CD8-positive, alpha-beta memory T cell (primary cell): ENCODE data around the gene EPHA8. TPM values are rescaled to one million over a fixed set of nuclear protein-coding genes. Genes with fewer than 3 reads are reported as not detected.

Experiments
- CTCF ChIA-PET: fragments of 350-600 bp; sonication (Branson Sonifier 250); formaldehyde crosslinking; loops from one replicate; lab custom pipeline; 2021; ENCODE audit warnings: antibody characterized with exemption; lab: Charles Lee
- POLR2A ChIA-PET: fragments of 350-600 bp; sonication (Branson Sonifier 250); formaldehyde crosslinking; loops from one replicate; lab custom pipeline; 2021; ENCODE audit warnings: antibody characterized with exemption; lab: Charles Lee
- DNase-seq, 5 donors: peaks; one replicate each; pipeline versions ENCODE4 v3.0.0 to v3.0.0-alpha.2; 2020 to 2022; ENCODE audit warnings: mixed read lengths in 1 of 5
- H3K27ac ChIP-seq: one replicate; pipeline ENCODE4 v1.7.0; 2013; ENCODE audit warnings: low read depth, mild to moderate bottlenecking, low read length, moderate library complexity
- H3K27me3 ChIP-seq: 2 replicates; pipeline ENCODE4 v1.7.0; 2013; ENCODE audit warnings: low read length, mild to moderate bottlenecking; ENCODE audit not compliant: insufficient read depth, poor library complexity, severe bottlenecking
- H3K36me3 ChIP-seq: 2 replicates; pipeline ENCODE4 v1.7.0; 2013; ENCODE audit warnings: mild to moderate bottlenecking, low read length, moderate library complexity; ENCODE audit not compliant: insufficient read depth
- H3K4me1 ChIP-seq: 2 replicates; pipeline ENCODE4 v1.7.0; 2013; ENCODE audit warnings: mild to moderate bottlenecking, low read length, moderate library complexity; ENCODE audit not compliant: insufficient read depth
- H3K4me3 ChIP-seq: 2 replicates; pipeline ENCODE4 v1.7.0; 2013; ENCODE audit warnings: mild to moderate bottlenecking, low read length
- H3K9me3 ChIP-seq: 2 replicates; pipeline ENCODE4 v1.7.0; 2013; ENCODE audit warnings: mild to moderate bottlenecking, low read length
- H3K27ac Mint-ChIP-seq, 8 donors: one replicate each; pipeline ENCODE4 v1.8.0; 2020 to 2021; ENCODE audit warnings: mixed read lengths in 8 of 8, mild to moderate bottlenecking in 6 of 8, inconsistent platforms in 3 of 8, moderate library complexity in 3 of 8
- H3K27me3 Mint-ChIP-seq, 2 donors: one replicate each; pipeline ENCODE4 v1.8.0; 2020 to 2021; ENCODE audit warnings: mixed read lengths in 2 of 2, mild to moderate bottlenecking in 1 of 2, moderate library complexity in 1 of 2
- H3K36me3 Mint-ChIP-seq, 3 donors: one replicate each; pipeline ENCODE4 v1.8.0; 2020 to 2021; ENCODE audit warnings: mixed read lengths in 3 of 3, inconsistent platforms in 1 of 3, mild to moderate bottlenecking in 1 of 3
- H3K4me1 Mint-ChIP-seq, 3 donors: one replicate each; pipeline ENCODE4 v1.8.0; 2020 to 2021; ENCODE audit warnings: mixed read lengths in 3 of 3, inconsistent platforms in 1 of 3, mild to moderate bottlenecking in 1 of 3
- H3K4me3 Mint-ChIP-seq, 7 donors: one replicate each; pipeline ENCODE4 v1.8.0; 2020 to 2021; ENCODE audit warnings: mixed read lengths in 7 of 7, mild to moderate bottlenecking in 6 of 7, moderate library complexity in 4 of 7, inconsistent platforms in 2 of 7
- H3K9me3 Mint-ChIP-seq, 5 donors: one replicate each; pipeline ENCODE4 v1.8.0; 2020 to 2022; ENCODE audit warnings: mixed read lengths in 5 of 5, mild to moderate bottlenecking in 3 of 5, moderate library complexity in 2 of 5, inconsistent platforms in 1 of 5
- polyA plus RNA-seq: library from polyadenylated mRNA; unstranded; fragments of 300-500 nt; fragmentation: Illumina TruSeq; gene quantifications from one replicate; pipeline ENCODE4 v1.2.3, GENCODE V29; 2021
- total RNA-seq, 2 experiments: library from RNA; stranded (reverse); gene quantifications; one replicate each; pipeline ENCODE4 v1.2.3, GENCODE V29; 2021

Gene EPHA8
- total and polyA plus RNA-seq, 3 experiments from 2014 or later, result not detected

- Mint-ChIP-seq H3K27ac (no peak overlapping the region), H3K4me1 (no peaks in the 10 kb centered on the region), H3K36me3 (no peaks in the 10 kb centered on the region), H3K27me3 (peaks cover 21 to 61% of the 10 kb centered on the region in 2 donors), H3K4me3 (no peak overlapping the region), H3K9me3 (no peaks in the 10 kb centered on the region)
- H3K4me1 ChIP-seq, result no peaks in the 10 kb centered on the region
- H3K4me3 ChIP-seq, result no peak overlapping the region
- no peak overlapping the region for H3K27ac ChIP-seq
- H3K27me3 ChIP-seq, result no peaks in the 10 kb centered on the region
- H3K9me3 ChIP-seq, result no peaks in the 10 kb centered on the region
- ChIA-PET POLR2A (no interaction called here), CTCF (no interaction called here)
- H3K36me3 ChIP-seq, result no peaks in the 10 kb centered on the region
- DNase-seq, result no peak
These were observed 63.2 kb downstream of the EPHA8 start for GRCh38 chr1:22626237-22627157.

GRCh38 chr1:22627331-22627730 is 64.0 kb downstream of the EPHA8 start:
- no peak for DNase-seq
- Mint-ChIP-seq H3K27ac (no peak overlapping the region), H3K9me3 (no peaks in the 10 kb centered on the region), H3K4me3 (no peak overlapping the region), H3K36me3 (no peaks in the 10 kb centered on the region), H3K27me3 (peaks cover 23 to 66% of the 10 kb centered on the region in 2 donors), H3K4me1 (no peaks in the 10 kb centered on the region)
- Histone ChIP-seq H3K36me3 (no peaks in the 10 kb centered on the region), H3K27me3 (no peaks in the 10 kb centered on the region), H3K4me3 (no peak overlapping the region), H3K9me3 (no peaks in the 10 kb centered on the region), H3K4me1 (no peaks in the 10 kb centered on the region), H3K27ac (no peak overlapping the region)
- ChIA-PET POLR2A (no interaction called here), CTCF (no interaction called here)

GRCh38 chr1:22628698-22629444 is 65.6 kb downstream of the EPHA8 start:
- H3K4me1 ChIP-seq, result no peaks in the 10 kb centered on the region
- CTCF ChIA-PET, result no interaction called here
- Mint-ChIP-seq H3K4me3 (no peak overlapping the region), H3K27ac (no peak overlapping the region), H3K9me3 (no peaks in the 10 kb centered on the region), H3K27me3 (peaks cover 23 to 59% of the 10 kb centered on the region in 2 donors), H3K36me3 (no peaks in the 10 kb centered on the region), H3K4me1 (no peaks in the 10 kb centered on the region)
- DNase-seq, result no peak
- no peak overlapping the region for H3K4me3 ChIP-seq
- H3K36me3 ChIP-seq, result no peaks in the 10 kb centered on the region
- POLR2A ChIA-PET, result no interaction called here
- no peak overlapping the region for H3K27ac ChIP-seq
- H3K9me3 ChIP-seq, result no peaks in the 10 kb centered on the region
- H3K27me3 ChIP-seq, result no peaks in the 10 kb centered on the region

GRCh38 chr1:22629886-22630285 is 66.6 kb downstream of the EPHA8 start:
- H3K4me1 ChIP-seq, result no peaks in the 10 kb centered on the region
- H3K4me3 ChIP-seq, result no peak overlapping the region
- POLR2A ChIA-PET, result no interaction called here
- Mint-ChIP-seq H3K4me3 (no peak overlapping the region), H3K27me3 (peaks cover 23 to 48% of the 10 kb centered on the region in 2 donors), H3K27ac (no peak overlapping the region), H3K4me1 (no peaks in the 10 kb centered on the region), H3K9me3 (no peaks in the 10 kb centered on the region), H3K36me3 (no peaks in the 10 kb centered on the region)
- no peaks in the 10 kb centered on the region for H3K36me3 ChIP-seq
- H3K9me3 ChIP-seq, result no peaks in the 10 kb centered on the region
- DNase-seq, result no peak
- H3K27me3 ChIP-seq, result no peaks in the 10 kb centered on the region
- H3K27ac ChIP-seq, result no peak overlapping the region
- CTCF ChIA-PET, result no interaction called here

- H3K27me3 ChIP-seq, result no peaks in the 10 kb centered on the region
- no peak overlapping the region for H3K4me3 ChIP-seq
- Mint-ChIP-seq H3K4me3 (peak overlapping the region in 2 of 7 donors; percentile 13 to 25), H3K27me3 (peaks cover 17 to 32% of the 10 kb centered on the region in 2 donors), H3K4me1 (no peaks in the 10 kb centered on the region), H3K27ac (no peak overlapping the region), H3K9me3 (no peaks in the 10 kb centered on the region), H3K36me3 (no peaks in the 10 kb centered on the region)
- POLR2A ChIA-PET, result no interaction called here
- H3K36me3 ChIP-seq, result no peaks in the 10 kb centered on the region
- no peaks in the 10 kb centered on the region for H3K4me1 ChIP-seq
- no peak for DNase-seq
- CTCF ChIA-PET, result no interaction called here
- H3K9me3 ChIP-seq, result no peaks in the 10 kb centered on the region
- no peak overlapping the region for H3K27ac ChIP-seq
These were observed 70.6 kb downstream of the EPHA8 start for GRCh38 chr1:22633697-22634463.

- no peak overlapping the region for H3K4me3 ChIP-seq
- Mint-ChIP-seq H3K27me3 (peaks cover 8 to 26% of the 10 kb centered on the region in 2 donors), H3K9me3 (no peaks in the 10 kb centered on the region), H3K36me3 (no peaks in the 10 kb centered on the region), H3K4me1 (no peaks in the 10 kb centered on the region), H3K4me3 (no peak overlapping the region), H3K27ac (no peak overlapping the region)
- H3K9me3 ChIP-seq, result no peaks in the 10 kb centered on the region
- ChIA-PET CTCF (no interaction called here), POLR2A (no interaction called here)
- no peaks in the 10 kb centered on the region for H3K36me3 ChIP-seq
- no peaks in the 10 kb centered on the region for H3K27me3 ChIP-seq
- no peak overlapping the region for H3K27ac ChIP-seq
- H3K4me1 ChIP-seq, result no peaks in the 10 kb centered on the region
- no peak for DNase-seq
These were observed 72.1 kb downstream of the EPHA8 start for GRCh38 chr1:22635436-22635835.

GRCh38 chr1:22636353-22636752 is 73.1 kb downstream of the EPHA8 start, which contains the start of gene C1QA:
Gene C1QA, plus strand, starts transcription at chr1:22636628. Its CDS starts 989 bp downstream, at chr1:22637617.
- Mint-ChIP-seq H3K4me1 (no peaks in the 10 kb centered on the region), H3K27me3 (peaks cover 8 to 30% of the 10 kb centered on the region in 2 donors), H3K4me3 (no peak within 1 kb of the TSS), H3K27ac (no peak within 1 kb of the TSS), H3K9me3 (no peaks in the 10 kb centered on the region), H3K36me3 (no peaks in the 10 kb centered on the region)
- no peak within 1 kb of the TSS for H3K27ac ChIP-seq
- H3K4me3 ChIP-seq, result no peak within 1 kb of the TSS
- DNase-seq, result no peak
- no peaks in the 10 kb centered on the region for H3K36me3 ChIP-seq
- H3K9me3 ChIP-seq, result no peaks in the 10 kb centered on the region
- POLR2A ChIA-PET, result no interaction called here
- no peaks in the 10 kb centered on the region for H3K4me1 ChIP-seq
- CTCF ChIA-PET, result no interaction called here
- H3K27me3 ChIP-seq, result peaks cover 4% of the 10 kb centered on the region
